ENCODE data around the gene SRRM4.

Gene SRRM4

DNA sequence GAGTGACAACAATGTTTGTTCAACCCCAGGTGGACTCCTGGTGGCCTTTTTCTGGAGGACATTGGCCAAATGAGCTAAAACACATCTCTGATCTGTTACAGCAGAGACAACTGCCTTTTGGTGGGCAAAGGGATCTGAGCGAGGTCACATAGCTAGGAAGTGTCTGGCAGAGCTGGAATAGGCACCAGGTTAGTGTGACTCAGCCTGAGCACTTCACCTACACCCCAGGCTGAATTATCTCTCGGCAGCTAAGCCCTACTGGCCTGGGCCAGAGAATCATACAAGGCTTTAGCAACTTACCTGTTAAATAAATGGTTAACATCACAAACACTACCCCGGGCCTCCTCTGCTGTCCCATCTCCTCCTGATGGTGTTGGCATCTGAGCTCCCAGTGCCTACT lies 147.2 kb downstream of the SRRM4 start:
- DNase-seq, result no peak

DNA sequence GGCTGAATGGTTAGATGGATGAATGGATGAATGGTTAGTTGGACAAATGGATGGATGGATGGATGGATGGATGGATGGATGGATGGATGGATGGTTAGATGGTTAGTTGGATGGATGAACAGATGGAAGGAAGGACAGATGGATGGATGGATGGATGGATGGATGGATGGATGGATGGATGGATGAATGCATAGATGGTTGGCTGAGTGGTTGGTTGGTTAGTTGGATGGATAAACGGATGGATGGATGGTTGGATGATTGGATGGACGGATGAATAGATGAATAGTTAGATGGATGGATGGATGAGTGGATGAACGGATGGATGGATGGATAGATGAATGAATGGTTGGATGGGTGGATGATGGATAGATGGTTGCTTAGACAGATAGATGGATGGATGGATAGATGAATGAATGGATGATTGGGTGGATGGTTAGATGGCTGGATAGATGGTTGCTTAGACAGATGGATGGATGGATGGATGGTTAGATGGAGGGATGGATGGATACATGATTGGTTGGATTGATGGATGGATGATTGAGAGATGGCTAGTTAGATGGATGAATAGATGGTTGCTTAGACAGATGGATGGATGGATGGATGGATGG lies 148.6 kb downstream of the SRRM4 start:
- DNase-seq, result no peak

DNA sequence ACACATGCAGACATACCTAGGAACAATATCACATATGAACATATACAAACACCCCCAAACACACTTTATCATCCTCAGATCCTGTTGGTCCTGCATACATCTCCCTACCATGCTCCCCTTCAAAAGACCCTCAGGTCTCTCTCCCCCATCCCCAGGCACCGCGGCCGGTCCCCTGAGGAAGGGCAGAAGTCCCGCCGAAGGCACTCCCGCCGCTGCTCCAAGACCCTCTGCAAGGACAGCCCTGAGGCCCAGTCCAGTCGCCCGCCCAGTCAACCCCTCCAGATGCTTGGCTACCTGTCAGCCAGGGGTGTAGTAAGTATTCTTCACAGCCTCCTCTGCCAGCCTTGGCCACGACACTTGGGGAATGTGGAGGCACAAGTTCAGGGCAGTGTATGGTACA lies 149.2 kb downstream of the SRRM4 start:
- no peak for DNase-seq

DNA sequence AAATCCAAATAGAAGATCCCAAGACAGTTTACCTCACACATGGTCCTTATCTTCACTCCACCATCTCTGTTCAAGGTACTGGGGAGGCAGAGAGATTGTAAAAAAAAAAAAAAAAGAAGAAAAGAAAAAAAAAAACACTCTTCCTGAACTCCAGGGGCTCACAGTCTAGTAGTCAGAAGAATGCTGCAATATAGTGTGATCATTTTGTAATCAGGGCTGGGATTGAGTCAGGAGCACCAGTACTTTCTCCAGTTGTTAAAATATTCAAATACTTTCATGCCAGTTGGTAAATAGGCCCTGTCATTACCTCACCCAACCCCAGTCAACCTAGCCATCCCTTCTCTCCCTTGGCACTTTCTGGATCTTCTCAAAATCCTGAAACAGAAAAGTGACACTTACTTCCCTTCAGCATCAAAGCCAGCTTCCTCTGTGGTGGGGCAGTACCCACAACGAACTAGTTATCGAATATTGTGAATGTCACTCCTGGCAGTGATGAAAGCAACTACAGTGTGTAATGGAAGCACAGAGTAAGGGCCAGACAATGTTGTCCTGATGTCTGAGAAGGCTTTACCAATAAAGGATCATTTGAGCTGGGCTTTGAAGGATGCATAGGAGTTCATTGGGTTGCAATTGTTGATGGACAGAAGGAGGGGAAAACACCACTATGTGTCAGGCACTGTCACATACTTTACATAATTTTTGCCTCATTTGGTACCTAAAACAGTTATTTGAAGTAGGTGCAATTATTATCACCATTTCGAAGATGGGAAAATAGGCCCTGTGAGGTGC lies 153.1 kb downstream of the SRRM4 start:
- DNase-seq, result no peak

DNA sequence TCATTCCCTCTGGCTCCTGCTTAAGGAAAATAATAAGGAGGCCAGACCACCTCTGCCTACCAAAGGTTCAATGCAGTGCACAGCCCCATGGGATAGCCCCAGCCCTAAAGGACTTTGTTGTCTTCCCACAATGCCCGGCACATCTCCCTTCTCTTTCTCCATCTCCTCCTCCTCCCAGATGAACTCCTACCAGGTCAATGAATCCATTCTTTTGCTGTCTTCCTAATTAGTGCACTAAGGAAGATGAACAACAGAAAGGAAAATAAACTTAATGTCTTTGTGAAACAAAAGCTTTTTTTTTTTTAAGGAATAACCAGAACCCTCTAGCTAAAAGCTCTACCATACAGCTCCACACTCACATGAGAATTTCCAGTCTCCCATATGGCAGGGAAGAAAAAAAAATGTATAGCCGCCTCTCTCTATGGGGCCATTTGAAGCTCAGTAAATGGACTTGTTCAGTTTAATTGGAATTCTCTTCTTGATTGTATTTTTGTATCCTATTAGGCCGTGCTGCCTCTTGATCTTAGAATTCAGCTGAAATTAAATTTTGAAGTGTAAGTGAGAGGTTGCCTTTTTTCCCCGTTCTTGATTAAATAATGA lies 155.6 kb downstream of the SRRM4 start:
- DNase-seq, result no peak

DNA sequence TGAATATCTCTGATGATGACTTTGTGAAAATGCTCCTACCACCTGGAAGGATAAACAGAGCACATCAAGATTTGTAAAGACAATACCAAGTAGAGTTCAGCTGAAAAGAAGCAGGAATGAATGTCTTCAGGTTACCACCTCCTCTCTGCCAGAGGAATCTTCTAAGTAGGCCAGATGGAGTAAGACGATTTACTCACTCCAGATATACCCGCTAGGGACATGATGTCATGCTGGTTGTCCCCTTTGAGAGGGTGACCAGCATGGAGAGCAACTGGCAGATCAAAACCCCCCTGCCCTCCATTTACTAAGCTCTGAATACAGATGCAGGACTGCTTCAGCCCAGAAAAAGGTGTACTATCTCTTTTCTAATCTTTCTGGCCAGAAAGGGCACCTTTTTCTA lies 158.1 kb downstream of the SRRM4 start:
- DNase-seq, result no peak

DNA sequence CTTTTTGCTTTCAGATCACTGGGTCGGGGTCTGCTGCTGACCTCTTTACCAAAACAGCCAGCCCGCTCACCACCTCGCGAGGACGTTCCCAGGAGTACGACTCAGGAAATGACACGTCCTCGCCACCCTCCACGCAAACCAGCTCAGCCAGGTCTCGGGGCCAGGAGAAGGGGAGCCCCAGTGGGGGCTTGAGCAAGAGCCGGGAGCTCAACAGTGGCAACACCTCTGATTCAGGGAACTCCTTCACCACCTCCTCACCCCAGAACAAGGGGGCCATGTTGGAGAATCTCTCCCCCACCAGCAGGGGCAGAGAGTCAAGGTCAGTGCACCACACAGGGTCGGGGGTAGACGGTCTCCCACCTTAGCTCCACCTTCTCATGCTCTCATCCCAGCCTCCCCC lies 164.0 kb downstream of the SRRM4 start:
- DNase-seq, result no peak

DNA sequence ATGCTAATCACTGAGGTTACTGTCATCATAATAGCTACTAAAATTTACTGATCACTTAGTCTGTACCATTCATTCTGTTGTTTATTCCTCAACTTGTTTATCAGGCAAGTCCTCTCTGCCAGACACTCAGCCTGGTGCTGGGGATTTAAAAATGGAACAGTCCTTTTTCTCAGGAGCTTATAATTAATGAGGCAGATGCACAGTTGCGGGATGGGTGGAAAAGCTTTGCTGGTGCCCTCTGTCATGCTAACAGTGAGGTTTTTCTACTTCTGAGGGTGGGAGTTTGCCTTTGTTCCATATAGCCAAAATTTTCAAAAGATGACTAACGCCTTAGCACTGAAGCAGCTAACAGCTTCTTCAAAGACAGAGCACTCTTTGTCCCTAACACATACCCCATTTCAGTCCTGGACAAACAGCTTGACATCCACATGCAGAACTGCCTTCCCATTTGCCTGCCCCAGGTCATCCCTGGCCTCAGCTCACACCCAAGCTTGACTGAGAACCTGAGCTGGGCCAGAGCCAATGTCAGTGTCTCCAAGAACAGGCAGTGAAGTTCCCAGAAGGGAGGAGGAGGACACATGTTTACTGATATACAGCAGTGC lies 166.6 kb downstream of the SRRM4 start:
- no peak for DNase-seq

DNA sequence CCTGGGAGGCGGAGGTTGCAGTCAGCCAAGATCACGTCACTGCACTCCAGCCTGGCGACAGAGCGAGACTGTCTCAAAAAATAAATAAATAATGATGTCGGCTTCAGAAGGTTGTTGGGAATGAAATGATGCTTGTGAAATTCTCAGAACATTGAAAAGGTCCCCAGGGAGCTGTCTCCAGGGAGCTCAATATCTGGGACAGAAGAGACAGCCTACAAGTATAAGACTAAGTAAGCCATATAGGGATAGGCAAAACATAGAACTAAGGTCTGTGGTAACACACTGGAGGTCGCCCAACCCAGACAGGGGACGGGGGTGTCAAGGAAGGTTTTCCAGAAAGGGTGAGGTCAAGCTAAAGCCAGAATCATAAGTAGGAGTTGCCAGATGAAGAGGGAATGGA lies 167.9 kb downstream of the SRRM4 start:
- no peak for DNase-seq

DNA sequence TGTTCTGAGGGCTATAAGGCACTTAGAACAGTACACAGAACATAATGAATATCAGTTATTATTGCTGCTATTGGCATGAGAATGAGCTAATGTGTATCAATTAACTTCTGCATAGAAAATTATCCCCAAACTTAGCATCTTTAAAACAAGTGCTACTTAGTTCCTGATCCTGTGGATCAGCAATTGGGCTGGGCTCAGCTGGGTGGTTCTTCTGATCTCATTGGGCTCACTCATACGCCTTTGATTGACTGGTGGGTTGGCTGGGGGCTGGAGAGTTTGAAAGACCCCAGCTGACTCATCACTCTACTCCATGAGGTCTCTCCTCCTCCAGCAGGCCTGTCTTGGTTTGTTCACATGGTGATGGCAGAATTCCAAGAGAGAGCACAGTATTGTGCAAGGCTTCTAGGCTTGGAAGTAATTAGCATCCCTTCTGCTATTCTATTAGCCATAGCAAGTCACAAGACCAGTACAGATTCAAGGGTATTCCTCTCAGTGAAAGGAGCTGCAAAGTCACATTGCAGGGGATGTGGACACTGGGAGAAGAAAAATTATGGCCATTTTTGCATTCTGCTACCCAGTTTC lies 170.2 kb downstream of the SRRM4 start:
- no peak for DNase-seq

DNA sequence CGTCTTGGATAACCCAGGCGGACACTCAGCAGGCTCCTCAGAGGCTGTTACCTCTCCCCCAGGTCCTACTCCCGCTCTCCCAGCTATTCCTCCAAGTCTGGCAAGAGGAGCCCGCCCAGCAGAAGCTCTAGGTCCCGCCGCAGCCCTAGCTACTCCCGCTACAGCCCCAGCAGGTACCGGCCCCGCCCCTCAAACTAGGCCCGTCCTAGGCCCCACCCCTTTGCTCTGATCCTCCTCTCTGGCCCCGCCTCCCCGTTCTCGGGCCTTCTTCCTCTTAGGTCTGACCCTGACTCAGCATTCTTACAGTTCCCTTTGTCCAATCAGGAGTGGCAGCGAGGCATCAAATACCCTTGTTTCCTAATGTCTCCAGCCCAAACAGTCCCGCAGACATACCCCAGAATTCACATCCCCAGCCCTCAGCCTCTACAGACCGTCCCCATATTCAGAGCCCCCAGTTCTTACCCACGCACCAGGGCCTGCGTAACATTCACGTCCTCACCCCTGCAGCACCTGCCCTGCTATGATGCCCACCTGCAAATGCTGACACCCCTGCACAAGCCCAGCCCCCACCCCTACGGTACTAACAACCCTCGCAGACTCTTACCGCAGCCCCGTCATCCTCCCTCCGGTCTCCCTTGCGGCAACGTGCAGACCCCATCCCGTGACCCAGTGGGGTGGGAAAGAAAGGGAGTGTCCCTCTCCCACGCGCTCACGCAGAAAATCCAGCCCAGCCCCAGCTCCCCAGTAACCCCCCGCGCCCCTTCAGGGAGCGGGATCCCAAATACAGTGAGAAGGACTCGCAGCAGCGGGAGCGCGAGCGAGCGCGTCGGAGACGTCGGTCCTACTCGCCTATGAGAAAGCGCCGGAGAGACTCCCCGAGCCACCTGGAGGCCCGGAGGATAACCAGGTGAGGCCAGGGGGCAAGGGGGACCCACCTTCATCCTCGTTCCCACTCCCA lies 172.4 kb downstream of the SRRM4 start:
- DNase-seq, result no peak

DNA sequence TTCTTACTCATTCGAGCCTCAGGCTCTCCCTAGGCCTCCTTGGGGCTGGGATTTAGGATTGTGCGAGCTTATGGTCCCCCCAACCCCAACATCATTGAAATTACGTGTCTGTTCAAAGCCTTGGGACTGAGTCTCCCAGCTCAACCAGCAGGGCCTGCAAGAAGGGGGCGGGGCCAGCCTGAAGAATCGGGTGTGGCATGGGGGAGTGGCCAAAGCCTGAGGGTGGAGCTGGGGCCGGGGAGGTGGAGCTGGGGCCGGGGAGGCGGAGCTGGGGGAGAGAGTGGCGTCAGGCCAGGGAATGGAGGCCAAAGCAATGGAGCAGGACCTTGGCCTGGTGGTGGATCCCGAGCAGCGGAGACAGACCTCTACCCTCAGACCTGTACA lies 173.1 kb downstream of the SRRM4 start:
- DNase-seq, result no peak

DNA sequence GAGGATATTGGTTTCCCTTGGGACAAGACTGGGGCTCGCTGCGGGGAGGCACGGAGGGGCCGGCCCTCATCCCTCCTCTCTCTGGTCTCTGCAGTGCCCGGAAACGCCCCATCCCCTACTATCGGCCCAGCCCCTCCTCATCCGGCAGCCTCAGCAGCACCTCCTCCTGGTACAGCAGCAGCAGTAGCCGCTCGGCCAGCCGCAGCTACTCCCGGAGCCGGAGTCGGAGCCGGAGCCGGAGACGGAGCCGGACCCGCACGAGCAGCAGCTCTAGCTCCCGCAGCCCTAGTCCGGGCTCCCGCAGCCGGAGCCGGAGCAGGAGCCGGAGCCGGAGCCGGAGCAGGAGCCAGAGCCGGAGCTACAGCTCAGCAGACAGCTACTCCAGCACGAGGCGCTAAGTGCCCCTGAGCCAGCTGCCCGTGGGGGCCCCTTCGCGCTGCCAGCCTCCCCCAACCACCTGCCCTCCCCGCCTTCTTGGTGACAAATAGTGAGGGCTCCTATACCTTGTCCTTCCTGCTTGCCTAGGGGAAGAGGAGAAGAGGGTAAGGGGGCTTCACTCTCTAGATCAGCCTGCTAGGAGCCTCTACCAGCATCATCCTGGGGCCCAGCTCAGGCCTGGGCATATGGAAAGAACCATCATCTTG lies 175.2 kb downstream of the SRRM4 start:
- no peak for DNase-seq

DNA sequence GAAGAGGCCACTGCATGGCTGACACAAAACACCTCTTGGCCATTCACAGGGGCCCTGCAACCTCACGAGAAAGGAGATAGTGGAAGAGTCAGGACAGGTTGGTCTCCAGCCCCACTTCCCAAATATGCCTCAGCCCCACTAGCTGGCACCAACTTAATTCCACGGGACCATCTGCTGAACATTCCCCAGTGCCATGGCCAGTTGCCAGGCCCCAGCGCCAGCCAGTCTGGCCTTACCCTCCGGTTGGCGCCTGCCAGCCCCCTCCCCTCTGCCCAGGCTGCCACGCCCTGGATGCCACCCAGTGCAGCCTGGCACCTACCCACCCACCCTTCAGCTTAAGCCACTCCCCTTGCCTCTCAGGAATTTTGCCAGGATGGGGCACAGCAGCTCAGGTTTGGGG lies 176.2 kb downstream of the SRRM4 start:
- no peak for DNase-seq

DNA sequence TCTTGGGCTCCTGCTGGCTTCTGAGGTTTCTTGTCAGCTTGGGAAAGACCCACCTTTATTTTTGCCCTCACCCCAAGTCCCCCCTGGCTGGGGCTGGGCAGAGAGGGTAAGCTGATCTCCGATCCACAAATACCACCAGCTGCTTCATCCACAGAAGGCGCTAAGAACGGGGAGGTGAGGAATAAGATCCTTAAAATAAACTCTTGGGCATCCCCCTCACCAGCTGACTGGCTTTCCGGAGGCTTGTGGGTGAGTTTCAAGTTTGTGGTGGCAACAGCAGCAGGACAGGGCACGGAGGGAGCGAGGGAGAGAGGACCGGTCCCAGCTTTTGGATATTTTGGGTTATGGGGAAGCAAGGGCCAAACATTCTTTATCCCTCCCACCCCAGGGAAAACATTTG lies 176.6 kb downstream of the SRRM4 start:
- DNase-seq, result no peak

DNA sequence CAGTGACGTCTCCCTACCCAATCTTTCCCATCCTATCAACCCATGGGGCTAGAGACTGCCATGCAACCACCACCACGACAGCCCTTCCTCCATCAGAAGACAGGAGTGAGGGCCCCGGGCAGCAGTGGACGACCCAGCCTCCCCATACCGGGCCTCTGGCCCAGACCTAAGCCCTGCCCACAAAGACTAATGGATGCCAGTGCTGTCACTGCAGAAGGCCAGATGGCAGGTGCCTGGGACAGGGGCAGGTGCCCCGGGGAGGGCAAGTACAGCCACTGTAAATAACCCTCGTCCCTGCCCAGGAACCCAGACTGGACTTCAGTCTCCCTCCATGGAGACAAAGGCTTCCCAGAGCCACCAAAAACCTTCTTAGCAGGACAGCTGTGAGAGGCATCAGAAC lies 177.1 kb downstream of the SRRM4 start:
- DNase-seq, result no peak

DNA sequence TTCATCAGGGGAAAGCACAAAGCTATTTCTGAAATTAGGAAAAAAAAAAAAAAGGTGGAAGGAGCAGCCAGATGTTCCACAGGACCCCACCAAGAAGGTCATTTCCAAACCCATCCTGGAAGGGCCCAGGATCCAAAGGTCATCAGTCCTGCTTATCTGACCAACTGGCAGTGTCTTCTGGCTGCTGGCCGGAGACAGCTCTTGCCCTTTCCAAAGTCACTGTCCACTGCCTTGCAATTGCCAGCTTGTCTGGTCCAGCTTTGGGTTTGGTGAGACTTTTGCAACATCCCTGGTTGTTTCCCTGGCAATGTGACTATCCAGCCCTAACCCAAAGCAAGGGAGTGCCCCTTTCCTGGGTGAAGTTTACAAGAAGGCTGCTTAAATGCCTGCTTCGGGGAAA lies 178.5 kb downstream of the SRRM4 start:
- DNase-seq, result no peak

DNA sequence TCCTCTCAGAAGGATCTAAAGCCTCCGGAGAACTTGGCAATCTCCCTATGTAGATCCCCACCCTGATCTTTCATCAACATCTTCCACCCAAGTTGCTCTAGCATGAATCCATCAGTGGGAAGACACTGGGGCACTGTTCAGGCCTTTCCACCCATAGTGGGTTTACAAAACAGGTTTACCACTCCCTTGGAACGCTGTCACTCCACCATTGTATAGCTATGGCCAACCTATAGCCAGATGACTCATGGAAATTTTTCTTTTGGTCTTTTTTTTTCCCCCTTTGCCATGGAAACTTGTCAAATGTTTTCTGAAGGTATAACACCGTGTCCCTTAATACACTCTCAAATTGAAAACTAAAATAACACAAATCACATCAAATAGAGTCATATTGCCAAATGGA lies 186.6 kb downstream of the SRRM4 start:
- DNase-seq, result no peak

DNA sequence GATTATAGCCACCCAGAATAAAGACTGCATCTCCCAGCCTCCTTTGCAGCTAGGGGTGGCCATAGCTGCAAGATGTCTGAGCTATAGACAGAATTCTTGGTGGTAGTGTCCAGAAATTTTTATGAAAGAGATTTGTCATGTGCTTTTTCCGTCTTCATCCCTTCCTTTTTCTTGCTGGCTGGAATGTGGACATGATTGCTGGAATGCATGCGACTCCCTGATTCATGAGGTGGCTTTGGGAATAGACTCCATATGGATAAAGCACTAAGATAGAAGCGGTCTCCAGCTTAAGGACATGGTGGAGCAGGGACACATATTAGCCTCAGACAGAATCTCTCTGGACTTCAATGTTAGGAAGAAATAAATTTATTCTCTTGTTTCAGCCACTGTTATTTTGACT lies 187.4 kb downstream of the SRRM4 start:
- DNase-seq, result no peak

DNA sequence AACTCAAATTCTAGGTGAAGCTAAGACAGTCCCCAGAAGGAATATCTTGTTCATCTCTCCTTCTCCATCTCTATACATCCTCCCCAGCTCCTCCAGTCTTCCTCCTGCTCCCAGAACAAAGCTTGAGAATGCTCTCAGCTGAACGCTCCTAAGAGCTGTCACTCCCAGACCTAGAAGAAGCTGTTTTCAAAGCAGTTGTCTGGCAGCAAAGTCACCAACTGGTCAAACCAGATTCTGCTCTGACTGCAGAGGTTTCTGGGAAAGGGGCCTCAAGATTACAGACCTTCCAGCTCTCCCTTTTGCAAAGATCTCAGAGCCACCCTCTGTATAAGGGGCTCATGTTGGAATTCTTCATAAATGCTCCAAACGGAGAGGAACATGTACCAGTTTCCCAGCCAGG lies 187.8 kb downstream of the SRRM4 start:
- DNase-seq, result no peak

DNA sequence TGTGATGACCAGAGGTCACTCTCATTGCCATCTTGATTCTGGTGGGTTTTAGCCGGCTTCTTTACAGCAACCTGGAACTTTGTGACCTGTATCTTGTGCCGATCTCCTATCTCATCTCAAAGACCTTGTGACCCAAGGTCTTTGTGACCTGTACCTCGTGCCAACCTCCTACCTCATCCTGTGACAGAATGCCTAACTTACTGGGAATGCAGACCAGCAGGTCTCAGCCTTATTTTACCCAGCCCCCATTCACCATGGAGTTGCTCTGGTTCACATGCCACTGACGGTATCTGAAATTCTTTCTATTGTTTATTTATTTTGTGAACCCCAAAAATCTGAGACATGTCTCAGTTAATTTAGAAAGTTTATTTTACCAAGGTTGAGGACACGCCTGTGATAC lies 189.9 kb downstream of the SRRM4 start:
- DNase-seq, result no peak

Measured in T-helper 9 cell (primary cell).